Measurements from ENCODE around the gene NGLY1.

NGLY1 gene

DNA sequence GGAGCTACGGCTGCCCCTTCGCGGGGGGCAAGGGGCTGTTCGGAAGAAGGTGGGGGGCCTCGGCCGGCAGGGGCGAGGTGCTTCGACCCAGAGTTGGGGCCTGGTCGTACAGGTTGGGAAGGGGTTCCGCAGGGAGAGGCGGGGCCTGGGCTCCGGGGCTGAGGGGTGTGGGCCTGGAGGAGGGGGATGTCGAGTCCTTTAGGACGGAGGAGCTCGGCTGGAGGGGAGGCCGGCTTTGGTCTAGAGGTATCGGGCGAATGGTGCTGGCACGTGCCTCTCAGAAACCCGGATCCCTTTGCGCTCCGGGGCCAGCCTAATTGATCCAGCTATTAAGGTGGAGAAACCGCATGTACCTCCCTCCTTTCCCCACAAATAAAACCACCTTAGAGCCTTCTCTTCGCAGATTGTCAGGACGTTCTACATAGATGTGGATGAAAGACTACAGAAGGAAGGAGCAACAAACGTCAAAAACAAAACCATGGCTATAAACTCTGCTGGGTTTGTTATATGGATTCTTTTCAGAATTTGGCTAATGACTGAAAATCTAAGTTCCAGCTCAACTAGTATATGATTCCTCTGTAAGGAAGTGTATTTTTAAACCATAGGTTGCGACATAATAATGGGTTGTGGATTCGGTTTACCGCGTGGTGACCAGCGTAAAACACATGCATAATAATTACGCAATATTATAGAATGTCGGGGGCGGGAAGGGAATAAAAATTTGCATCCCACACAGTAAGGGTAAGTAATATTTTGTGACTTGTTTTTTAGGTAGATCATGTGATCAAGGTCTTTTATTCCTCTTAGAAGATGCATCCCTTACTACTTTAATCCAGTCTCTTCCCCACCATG is 644 bp upstream of the NGLY1 start:
- H3K4me1 ChIP-seq (ENCODE audit: control insufficient read depth, insufficient read depth, low read length, unreplicated experiment) = peaks cover 26% of the 10 kb centered on the region

GRCh38 chr3:25782636-25782937 is 656 bp downstream of the NGLY1 start:
- peaks cover 25% of the 10 kb centered on the region for H3K79me2 ChIP-seq (ENCODE audit: control insufficient read depth, insufficient read depth, low read length, unreplicated experiment)
- H3K4me3 ChIP-seq (ENCODE audit: low read depth, low read length) = peak overlapping the region; percentile 90
- H2AFZ ChIP-seq (ENCODE audit: low read length, unreplicated experiment) = peak overlapping the region; percentile 96
- H3K27ac ChIP-seq (ENCODE audit: low read depth, low read length) = peak overlapping the region; percentile 42; the same call in 1 of the 2 replicates
- no peaks in the 10 kb centered on the region for H3K27me3 ChIP-seq (ENCODE audit: insufficient read depth, low read length)
- peaks cover 16% of the 10 kb centered on the region for H3K4me1 ChIP-seq (ENCODE audit: control insufficient read depth, insufficient read depth, low read length, unreplicated experiment)
- peaks cover 9% of the 10 kb centered on the region for H3K36me3 ChIP-seq (ENCODE audit: insufficient read depth, low read length)

More for the DNA sequence above, 644 bp upstream of the NGLY1 start:
- Histone ChIP-seq H3K4me3 (ENCODE audit: low read depth, low read length) (peak overlapping the region; percentile 84), H2AFZ (ENCODE audit: low read length, unreplicated experiment) (peak overlapping the region; percentile 92), H3K27ac (ENCODE audit: low read depth, low read length) (peak overlapping the region; percentile 40), H3K36me3 (ENCODE audit: insufficient read depth, low read length) (no peaks in the 10 kb centered on the region), H3K79me2 (ENCODE audit: control insufficient read depth, insufficient read depth, low read length, unreplicated experiment) (peaks cover 29% of the 10 kb centered on the region), H3K27me3 (ENCODE audit: insufficient read depth, low read length) (no peaks in the 10 kb centered on the region)

GRCh38 chr3:25781758-25782594 is 1.3 kb downstream of the NGLY1 start:
- Histone ChIP-seq H3K4me3 (ENCODE audit: low read depth, low read length) (peak overlapping the region; percentile 90), H3K27ac (ENCODE audit: low read depth, low read length) (no peak overlapping the region), H2AFZ (ENCODE audit: low read length, unreplicated experiment) (no peak overlapping the region), H3K79me2 (ENCODE audit: control insufficient read depth, insufficient read depth, low read length, unreplicated experiment) (peaks cover 25% of the 10 kb centered on the region), H3K27me3 (ENCODE audit: insufficient read depth, low read length) (no peaks in the 10 kb centered on the region), H3K4me1 (ENCODE audit: control insufficient read depth, insufficient read depth, low read length, unreplicated experiment) (peaks cover 16% of the 10 kb centered on the region), H3K36me3 (ENCODE audit: insufficient read depth, low read length) (peaks cover 13% of the 10 kb centered on the region)

GRCh38 chr3:25781145-25781757 is 2.0 kb downstream of the NGLY1 start:
- Histone ChIP-seq H3K27me3 (ENCODE audit: insufficient read depth, low read length) (no peaks in the 10 kb centered on the region), H3K27ac (ENCODE audit: low read depth, low read length) (no peak overlapping the region), H3K79me2 (ENCODE audit: control insufficient read depth, insufficient read depth, low read length, unreplicated experiment) (peaks cover 25% of the 10 kb centered on the region), H3K36me3 (ENCODE audit: insufficient read depth, low read length) (peaks cover 20% of the 10 kb centered on the region), H3K4me3 (ENCODE audit: low read depth, low read length) (peak overlapping the region; percentile 90), H2AFZ (ENCODE audit: low read length, unreplicated experiment) (no peak overlapping the region), H3K4me1 (ENCODE audit: control insufficient read depth, insufficient read depth, low read length, unreplicated experiment) (peaks cover 16% of the 10 kb centered on the region)

- H3K27me3 ChIP-seq (ENCODE audit: insufficient read depth, low read length) = no peaks in the 10 kb centered on the region
- peaks cover 16% of the 10 kb centered on the region for H3K4me1 ChIP-seq (ENCODE audit: control insufficient read depth, insufficient read depth, low read length, unreplicated experiment)
- no peak overlapping the region for H3K4me3 ChIP-seq (ENCODE audit: low read depth, low read length)
- peaks cover 25% of the 10 kb centered on the region for H3K79me2 ChIP-seq (ENCODE audit: control insufficient read depth, insufficient read depth, low read length, unreplicated experiment)
- no peak overlapping the region for H3K27ac ChIP-seq (ENCODE audit: low read depth, low read length)
- no peak overlapping the region for H2AFZ ChIP-seq (ENCODE audit: low read length, unreplicated experiment)
- H3K36me3 ChIP-seq (ENCODE audit: insufficient read depth, low read length) = peaks cover 26% of the 10 kb centered on the region
Observed at GRCh38 chr3:25780618-25781017, 2.6 kb downstream of the NGLY1 start.

GRCh38 chr3:25775936-25776335 is 7.3 kb downstream of the NGLY1 start:
- no peak overlapping the region for H2AFZ ChIP-seq (ENCODE audit: low read length, unreplicated experiment)
- no peaks in the 10 kb centered on the region for H3K4me1 ChIP-seq (ENCODE audit: control insufficient read depth, insufficient read depth, low read length, unreplicated experiment)
- H3K4me3 ChIP-seq (ENCODE audit: low read depth, low read length) = no peak overlapping the region
- H3K36me3 ChIP-seq (ENCODE audit: insufficient read depth, low read length) = peaks cover 46% of the 10 kb centered on the region
- H3K79me2 ChIP-seq (ENCODE audit: control insufficient read depth, insufficient read depth, low read length, unreplicated experiment) = peaks cover 6% of the 10 kb centered on the region
- H3K27me3 ChIP-seq (ENCODE audit: insufficient read depth, low read length) = no peaks in the 10 kb centered on the region
- no peak overlapping the region for H3K27ac ChIP-seq (ENCODE audit: low read depth, low read length)

- Histone ChIP-seq H3K27ac (ENCODE audit: low read depth, low read length) (no peak overlapping the region), H3K4me3 (ENCODE audit: low read depth, low read length) (no peak overlapping the region), H3K4me1 (ENCODE audit: control insufficient read depth, insufficient read depth, low read length, unreplicated experiment) (no peaks in the 10 kb centered on the region), H2AFZ (ENCODE audit: low read length, unreplicated experiment) (no peak overlapping the region), H3K36me3 (ENCODE audit: insufficient read depth, low read length) (peaks cover 7% of the 10 kb centered on the region), H3K27me3 (ENCODE audit: insufficient read depth, low read length) (no peaks in the 10 kb centered on the region), H3K79me2 (ENCODE audit: control insufficient read depth, insufficient read depth, low read length, unreplicated experiment) (peaks cover 3% of the 10 kb centered on the region)
Observed at GRCh38 chr3:25768851-25769250, 14.4 kb downstream of the NGLY1 start.

DNA sequence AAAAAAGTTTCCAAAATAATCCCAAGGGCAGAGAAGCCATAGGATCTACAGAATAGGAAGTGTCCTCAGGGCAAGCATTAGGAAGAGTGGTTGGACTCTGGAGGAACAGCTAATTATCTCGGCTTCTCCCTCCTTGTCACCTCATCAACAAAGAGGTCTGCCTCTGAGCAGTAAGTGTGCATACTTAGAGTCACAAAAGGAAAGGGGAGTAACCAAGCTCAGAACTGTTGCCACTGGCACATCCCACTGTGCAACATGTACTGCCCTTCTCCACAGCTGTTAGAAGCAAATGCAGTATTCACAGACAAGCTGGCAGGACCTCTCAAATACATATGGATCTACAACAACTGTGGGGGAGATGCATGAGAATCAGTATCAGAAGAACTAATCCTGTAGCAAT is 31.5 kb downstream of the NGLY1 start:
- H3K27ac ChIP-seq (ENCODE audit: low read depth, low read length) = no peak overlapping the region
- no peak overlapping the region for H3K4me3 ChIP-seq (ENCODE audit: low read depth, low read length)
- H3K79me2 ChIP-seq (ENCODE audit: control insufficient read depth, insufficient read depth, low read length, unreplicated experiment) = no peaks in the 10 kb centered on the region
- no peak overlapping the region for H2AFZ ChIP-seq (ENCODE audit: low read length, unreplicated experiment)
- no peaks in the 10 kb centered on the region for H3K27me3 ChIP-seq (ENCODE audit: insufficient read depth, low read length)
- H3K4me1 ChIP-seq (ENCODE audit: control insufficient read depth, insufficient read depth, low read length, unreplicated experiment) = peaks cover 5% of the 10 kb centered on the region
- H3K36me3 ChIP-seq (ENCODE audit: insufficient read depth, low read length) = peaks cover 24% of the 10 kb centered on the region

- no peak overlapping the region for H2AFZ ChIP-seq (ENCODE audit: low read length, unreplicated experiment)
- H3K27me3 ChIP-seq (ENCODE audit: insufficient read depth, low read length) = no peaks in the 10 kb centered on the region
- H3K27ac ChIP-seq (ENCODE audit: low read depth, low read length) = no peak overlapping the region
- H3K4me1 ChIP-seq (ENCODE audit: control insufficient read depth, insufficient read depth, low read length, unreplicated experiment) = peaks cover 5% of the 10 kb centered on the region
- H3K36me3 ChIP-seq (ENCODE audit: insufficient read depth, low read length) = peaks cover 20% of the 10 kb centered on the region
- no peak overlapping the region for H3K4me3 ChIP-seq (ENCODE audit: low read depth, low read length)
- no peaks in the 10 kb centered on the region for H3K79me2 ChIP-seq (ENCODE audit: control insufficient read depth, insufficient read depth, low read length, unreplicated experiment)
Observed at GRCh38 chr3:25751048-25751447, 32.2 kb downstream of the NGLY1 start.

DNA sequence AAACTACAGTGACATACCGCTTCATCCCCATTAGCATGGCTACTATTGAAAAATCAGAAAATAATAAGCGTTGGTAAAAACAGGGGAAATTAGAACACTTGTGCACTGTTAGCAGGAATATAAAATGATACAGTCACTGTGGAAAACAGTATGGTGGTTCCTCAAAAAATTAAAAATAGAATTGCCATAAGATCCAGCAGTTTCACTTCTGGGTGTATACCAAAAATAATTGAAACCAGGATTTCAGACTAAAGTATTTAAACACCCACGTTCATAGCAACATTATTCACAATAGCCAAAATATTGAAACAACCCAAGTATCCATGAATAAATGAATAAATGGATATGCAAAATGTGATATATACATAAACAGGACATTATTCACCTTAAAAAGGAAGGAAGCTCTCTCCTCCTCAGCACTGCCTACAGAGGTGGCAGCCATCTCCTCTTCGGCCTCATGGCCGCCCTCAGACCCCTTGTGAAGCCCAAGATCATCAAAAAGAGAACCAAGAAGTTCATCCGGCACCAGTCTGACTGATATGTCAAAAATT is 34.1 kb downstream of the NGLY1 start:
- Histone ChIP-seq H3K27ac (ENCODE audit: low read depth, low read length) (no peak overlapping the region), H3K79me2 (ENCODE audit: control insufficient read depth, insufficient read depth, low read length, unreplicated experiment) (no peaks in the 10 kb centered on the region), H3K36me3 (ENCODE audit: insufficient read depth, low read length) (peaks cover 27% of the 10 kb centered on the region), H2AFZ (ENCODE audit: low read length, unreplicated experiment) (no peak overlapping the region), H3K4me1 (ENCODE audit: control insufficient read depth, insufficient read depth, low read length, unreplicated experiment) (peaks cover under 1% of the 10 kb centered on the region), H3K27me3 (ENCODE audit: insufficient read depth, low read length) (no peaks in the 10 kb centered on the region), H3K4me3 (ENCODE audit: low read depth, low read length) (no peak overlapping the region)

Measured in ACC112 (cell line).